ENCODE results near the gene RPS6KA3. TPM values are rescaled to one million over a fixed set of nuclear protein-coding genes. Genes with fewer than 3 reads are reported as not detected.

The RPS6KA3 gene
- total RNA-seq, 1 donor from 2014 or later = 49.5 TPM

DNA sequence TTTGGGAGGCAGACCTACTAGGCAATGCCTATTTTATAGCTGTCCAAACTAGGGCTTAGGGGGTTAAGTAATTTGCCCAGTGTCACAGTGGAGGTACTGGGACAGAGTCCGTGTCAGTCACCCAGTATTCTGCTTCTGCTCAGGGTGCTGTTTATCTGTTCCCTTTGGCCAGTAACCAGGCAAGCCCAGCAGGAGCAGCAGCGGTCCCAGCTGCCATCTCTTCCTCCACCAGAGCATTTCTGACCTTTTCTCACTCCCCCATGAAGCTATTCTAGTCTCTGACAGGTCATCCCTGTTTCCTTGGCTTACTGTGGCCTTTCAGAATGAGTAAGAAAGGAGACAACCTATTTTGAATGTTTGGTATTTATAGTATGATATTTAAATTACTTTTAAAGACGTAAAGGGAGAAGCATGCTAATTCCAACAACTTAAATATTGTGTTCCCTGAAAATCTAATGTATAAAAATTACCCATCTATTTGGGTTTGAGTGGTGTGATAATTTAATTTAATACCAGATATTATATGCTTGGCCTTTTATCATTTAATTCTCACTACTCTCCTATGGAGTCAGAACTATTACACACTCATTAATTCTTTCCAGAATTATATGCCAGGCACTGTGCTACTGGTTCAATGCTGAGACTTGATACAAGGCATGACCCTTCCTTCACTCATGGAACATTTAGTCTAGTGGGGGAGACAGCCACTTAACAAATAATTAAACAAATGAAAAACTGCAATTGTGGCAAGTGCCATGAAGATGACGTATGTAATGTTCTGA, 60.6 kb downstream of the RPS6KA3 start:
- no peak for FAIRE-seq
- no peak for DNase-seq (ENCODE audit: low read depth)
- no peak for TF ChIP-seq CTCF (IDR thresholded peaks at IDR 0.05; ENCODE audit: insufficient read depth, low read length, severe bottlenecking)
- Histone ChIP-seq H3K36me3 (ENCODE audit: control insufficient read depth, insufficient read depth, low read length) (no peaks in the 10 kb centered on the region), H3K4me3 (ENCODE audit: low read depth, low read length) (no peak overlapping the region), H3K27me3 (ENCODE audit: control insufficient read depth, insufficient read depth, low read length) (no peaks in the 10 kb centered on the region)

DNA sequence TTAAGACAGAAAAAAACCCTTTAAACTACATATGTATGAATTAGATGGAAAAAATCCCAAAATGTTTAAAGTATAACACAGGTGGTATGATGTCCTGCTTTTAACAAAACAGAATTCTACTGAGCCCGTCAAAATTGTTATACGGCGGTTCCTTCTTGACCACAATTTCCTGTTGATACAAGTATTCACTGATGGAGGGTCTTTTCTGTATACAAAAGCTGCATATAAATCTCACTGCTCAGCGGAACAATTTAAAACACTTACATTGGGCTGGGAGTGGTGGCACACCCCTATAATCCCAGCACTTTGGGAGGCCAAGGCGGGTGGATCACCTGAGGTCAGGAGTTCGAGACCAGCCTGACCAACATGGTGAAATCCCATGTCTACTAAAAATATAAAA, 62.4 kb downstream of the RPS6KA3 start:
- H3K27me3 ChIP-seq (ENCODE audit: control insufficient read depth, insufficient read depth, low read length) = no peaks in the 10 kb centered on the region
- DNase-seq (ENCODE audit: low read depth) (no peak), FAIRE-seq (no peak)
- H3K4me3 ChIP-seq (ENCODE audit: low read depth, low read length) = no peak overlapping the region
- TF ChIP-seq CTCF (IDR thresholded peaks at IDR 0.05; ENCODE audit: insufficient read depth, low read length, severe bottlenecking) = no peak
- no peaks in the 10 kb centered on the region for H3K36me3 ChIP-seq (ENCODE audit: control insufficient read depth, insufficient read depth, low read length)

GRCh38 chrX:20197641-20198210, 69.0 kb downstream of the RPS6KA3 start:
- DNase-seq (ENCODE audit: low read depth) = no peak
- Histone ChIP-seq H3K4me3 (ENCODE audit: low read depth, low read length) (no peak overlapping the region), H3K27me3 (ENCODE audit: control insufficient read depth, insufficient read depth, low read length) (no peaks in the 10 kb centered on the region), H3K36me3 (ENCODE audit: control insufficient read depth, insufficient read depth, low read length) (no peaks in the 10 kb centered on the region)
- no peak for TF ChIP-seq CTCF (IDR thresholded peaks at IDR 0.05; ENCODE audit: insufficient read depth, low read length, severe bottlenecking)
- no peak for FAIRE-seq

DNA sequence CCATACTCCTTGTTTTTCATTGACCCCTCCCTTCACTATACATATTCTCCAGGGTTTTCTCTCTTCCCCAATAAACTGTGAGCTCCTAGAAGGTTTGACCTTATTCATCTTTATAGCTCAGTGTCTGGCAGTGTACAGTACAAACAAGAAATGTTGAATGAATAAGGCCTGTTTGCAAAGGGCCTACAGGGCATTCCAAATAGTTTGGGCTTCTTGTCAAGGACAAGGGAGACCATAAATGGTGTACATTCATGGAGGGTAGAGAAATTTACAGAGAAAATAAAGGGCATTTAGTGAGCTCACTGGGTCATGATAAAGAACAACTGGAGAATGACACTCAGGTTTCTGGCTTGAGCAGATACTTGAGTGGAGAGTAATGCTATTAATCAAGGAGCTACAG, 77.5 kb downstream of the RPS6KA3 start:
- no peak for FAIRE-seq
- no peak overlapping the region for H3K4me3 ChIP-seq (ENCODE audit: low read depth, low read length)
- no peak for DNase-seq (ENCODE audit: low read depth)
- H3K27me3 ChIP-seq (ENCODE audit: control insufficient read depth, insufficient read depth, low read length) = no peaks in the 10 kb centered on the region
- H3K36me3 ChIP-seq (ENCODE audit: control insufficient read depth, insufficient read depth, low read length) = no peaks in the 10 kb centered on the region
- TF ChIP-seq CTCF (IDR thresholded peaks at IDR 0.05; ENCODE audit: insufficient read depth, low read length, severe bottlenecking) = no peak

GRCh38 chrX:20181598-20182329, 84.9 kb downstream of the RPS6KA3 start:
- DNase-seq (ENCODE audit: low read depth) (no peak), FAIRE-seq (no peak)
- no peak for TF ChIP-seq CTCF (IDR thresholded peaks at IDR 0.05; ENCODE audit: insufficient read depth, low read length, severe bottlenecking)
- no peak overlapping the region for H3K4me3 ChIP-seq (ENCODE audit: low read depth, low read length)
- no peaks in the 10 kb centered on the region for H3K27me3 ChIP-seq (ENCODE audit: control insufficient read depth, insufficient read depth, low read length)
- H3K36me3 ChIP-seq (ENCODE audit: control insufficient read depth, insufficient read depth, low read length) = no peaks in the 10 kb centered on the region
